ENCODE measurements around the gene COBLL1.
"Not testable (repeated sequence)": the region's sequence is repeated elsewhere in the genome, so short reads cannot be mapped to it uniquely, and the experiment has no call there.

The COBLL1 gene

DNA sequence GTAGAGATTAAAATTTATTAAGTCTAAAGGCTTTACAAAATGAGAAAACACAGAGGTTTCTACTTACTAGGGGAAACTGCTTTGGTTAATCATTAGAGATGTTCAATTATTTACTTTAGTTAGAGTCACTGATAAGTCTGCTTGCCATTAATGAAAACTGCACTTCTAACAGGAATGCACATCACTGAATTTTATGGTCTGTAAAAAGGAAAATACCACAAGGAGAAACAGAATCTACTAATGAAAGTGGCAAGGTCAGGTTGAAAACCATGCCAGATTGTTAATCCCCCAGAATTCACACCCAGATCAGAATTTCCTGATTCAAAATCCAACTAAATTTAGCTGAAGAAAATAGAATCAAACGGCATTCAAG, 129.9 kb downstream of the COBLL1 start:
- no peak for DNase-seq (ENCODE audit: low read depth, low spot score)

DNA sequence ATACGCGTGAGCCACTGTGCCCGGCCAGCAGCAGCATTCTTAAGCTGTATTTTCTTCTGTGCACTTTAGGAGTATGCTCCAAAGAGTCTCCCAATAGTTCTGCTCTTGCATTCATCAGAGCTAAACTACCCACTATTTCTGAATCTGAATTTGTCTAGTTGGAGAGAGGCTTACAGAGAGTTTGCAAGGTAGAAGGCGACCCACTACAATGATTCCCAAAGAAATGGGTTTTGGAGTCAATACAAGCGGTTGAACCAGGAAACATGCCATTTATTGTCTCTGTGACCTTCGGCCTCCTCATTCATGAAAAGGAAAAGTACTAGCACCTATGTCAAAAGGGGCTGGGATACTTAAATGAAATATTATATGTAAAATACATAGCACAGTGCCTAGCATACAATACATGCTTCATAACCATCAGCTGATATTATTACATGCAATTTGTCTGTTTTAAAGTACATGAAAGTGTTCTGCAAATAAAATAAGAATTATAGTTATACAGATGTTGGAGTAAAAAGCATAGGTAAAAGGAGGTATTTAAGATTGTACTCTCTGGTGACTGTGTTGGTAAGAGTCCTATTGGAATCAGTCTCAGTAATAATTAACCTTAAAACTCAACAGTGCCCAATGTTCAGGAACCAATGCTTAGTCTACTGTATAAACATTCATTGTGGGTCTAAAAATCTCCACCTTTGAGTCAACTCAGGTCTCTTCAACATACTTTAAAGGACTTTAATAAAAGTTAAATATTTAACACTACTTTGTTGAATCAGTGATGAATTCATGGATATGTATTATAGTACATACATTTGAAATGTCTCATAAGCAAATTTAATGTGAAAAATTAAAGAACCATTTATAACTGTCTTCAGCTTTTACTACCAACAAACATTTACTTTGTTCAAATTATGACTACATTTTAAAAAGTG, 130.5 kb downstream of the COBLL1 start:
- no peak for DNase-seq (ENCODE audit: low read depth, low spot score)

DNA sequence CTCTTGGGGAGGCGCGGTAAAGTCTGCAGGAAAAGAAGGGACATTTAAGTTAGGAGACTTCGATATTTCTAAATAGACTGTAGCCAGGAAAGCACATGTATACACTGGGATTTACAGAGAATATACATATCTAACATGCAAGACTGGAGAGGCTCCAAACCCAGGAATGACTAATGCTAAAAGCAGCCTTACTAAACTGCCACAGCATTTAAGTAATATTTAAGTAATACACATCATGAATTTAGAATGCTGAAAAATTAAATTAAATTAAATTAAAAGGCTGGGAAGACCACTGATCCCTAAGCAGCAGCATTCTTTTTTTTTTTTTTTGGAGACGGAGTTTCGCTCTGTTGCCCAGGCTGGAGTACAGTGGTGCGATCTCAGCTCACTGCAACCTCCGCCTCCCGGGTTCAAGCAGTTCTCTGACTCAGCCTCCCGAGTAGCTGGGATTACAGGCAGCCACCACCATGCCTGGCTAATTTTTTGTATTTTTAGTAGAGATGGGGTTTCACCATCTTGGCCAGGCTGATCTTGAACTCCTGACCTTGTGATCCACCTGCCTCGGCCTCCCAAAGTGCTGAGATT, 131.3 kb downstream of the COBLL1 start:
- not testable (repeated sequence) for DNase-seq (ENCODE audit: low read depth, low spot score)

GRCh38 chr2:164706522-164706921, 135.1 kb downstream of the COBLL1 start:
- no peak for DNase-seq (ENCODE audit: low read depth, low spot score)

GRCh38 chr2:164705412-164706167, 136.0 kb downstream of the COBLL1 start:
- no peak for DNase-seq (ENCODE audit: low read depth, low spot score)

DNA sequence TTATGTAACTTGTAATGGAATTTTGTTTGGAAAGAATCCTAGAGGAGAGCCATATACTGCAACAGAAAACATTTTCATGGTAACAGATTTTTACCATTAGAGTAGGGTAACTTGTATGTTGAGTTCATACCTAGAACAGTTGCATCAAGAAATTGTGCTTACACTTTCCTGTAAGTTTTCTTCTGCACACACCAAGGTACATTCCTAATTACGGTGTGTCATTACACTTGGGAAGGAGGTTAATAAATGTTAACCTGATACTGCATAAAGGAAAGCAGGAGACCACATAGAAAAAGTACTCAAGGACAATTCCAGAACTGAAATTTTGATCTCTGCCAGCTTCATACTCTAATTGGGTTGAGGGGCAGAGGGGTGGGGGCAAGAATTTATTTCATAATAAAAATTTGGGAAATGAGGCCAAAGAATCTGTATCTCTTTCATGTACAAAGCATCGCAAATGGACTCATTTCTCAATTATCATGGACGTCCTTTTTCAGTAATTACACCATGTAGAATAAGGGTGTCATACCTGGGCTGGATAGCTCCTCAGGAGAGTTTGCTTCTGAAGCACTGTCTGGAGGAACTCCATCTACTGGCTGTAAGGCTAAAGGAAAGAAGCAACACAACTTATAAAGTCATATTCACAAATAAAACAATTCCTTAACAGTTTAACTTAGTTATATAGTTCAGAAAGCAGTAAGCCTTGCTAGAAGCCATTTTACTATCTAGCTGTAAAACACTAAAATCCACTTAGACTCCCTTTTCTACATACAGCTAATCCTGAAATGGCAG, 137.5 kb downstream of the COBLL1 start:
- DNase-seq (ENCODE audit: low read depth, low spot score) = no peak

GRCh38 chr2:164701565-164701964, 140.1 kb downstream of the COBLL1 start:
- DNase-seq (ENCODE audit: low read depth, low spot score) = no peak

- DNase-seq (ENCODE audit: low read depth, low spot score) = no peak
Measured at GRCh38 chr2:164700390-164700789, 141.2 kb downstream of the COBLL1 start.

DNA sequence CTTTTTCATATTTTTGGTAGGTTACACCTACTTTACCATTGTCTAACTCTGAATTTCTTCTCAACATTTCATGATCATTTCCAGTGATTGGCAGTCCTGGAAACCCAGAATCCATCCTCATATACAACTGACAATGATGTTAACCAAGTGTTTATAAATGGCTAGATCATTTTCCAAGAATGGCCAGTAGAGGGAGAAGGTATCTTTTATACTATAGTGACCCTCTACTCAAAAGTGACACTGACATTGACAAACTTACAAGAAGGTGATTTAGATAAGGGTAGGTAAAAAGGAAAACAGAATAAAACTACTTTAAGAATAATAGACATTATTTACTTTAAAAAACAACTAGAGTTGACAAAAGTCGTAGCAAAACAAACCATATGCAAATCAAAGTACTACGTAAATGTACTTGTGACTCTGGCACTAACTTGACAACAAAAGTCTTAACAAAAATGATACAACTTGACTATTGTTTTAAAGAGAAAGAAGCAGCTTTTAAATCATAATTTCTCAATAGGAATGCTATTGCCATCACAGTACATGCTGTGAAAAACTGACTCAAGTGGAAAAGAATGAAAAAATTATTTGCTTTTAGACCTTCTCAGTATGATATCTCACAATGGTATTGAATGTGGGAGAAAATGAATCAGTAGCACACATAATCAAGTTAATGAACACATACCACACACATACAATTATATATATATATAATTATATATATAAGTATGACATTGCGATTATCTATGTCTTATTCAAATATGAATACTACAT, 143.7 kb downstream of the COBLL1 start:
- DNase-seq (ENCODE audit: low read depth, low spot score) = no peak

DNA sequence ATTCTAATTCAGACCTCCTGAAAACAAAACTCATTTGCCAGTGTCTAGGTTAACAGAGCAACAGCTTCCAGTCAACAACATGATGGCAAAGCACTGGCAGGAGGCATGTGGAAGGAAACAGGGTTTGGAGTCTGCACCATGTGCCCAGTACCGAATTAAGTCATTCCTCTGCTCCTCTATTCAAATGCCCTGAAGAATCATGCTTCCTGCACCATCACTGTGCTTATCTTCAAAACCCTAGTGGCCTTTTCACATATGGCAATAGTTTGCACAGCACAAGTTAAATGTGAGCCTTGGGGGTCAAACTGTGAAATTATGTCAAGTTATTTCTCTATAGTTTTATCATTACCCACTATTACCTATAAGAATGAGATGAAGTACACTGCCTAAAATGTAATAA, 145.0 kb downstream of the COBLL1 start:
- DNase-seq (ENCODE audit: low read depth, low spot score) = no peak

- peak; percentile 22 for DNase-seq (ENCODE audit: low read depth, low spot score)
Measured at GRCh38 chr2:164694275-164694695, 147.3 kb downstream of the COBLL1 start.

DNA sequence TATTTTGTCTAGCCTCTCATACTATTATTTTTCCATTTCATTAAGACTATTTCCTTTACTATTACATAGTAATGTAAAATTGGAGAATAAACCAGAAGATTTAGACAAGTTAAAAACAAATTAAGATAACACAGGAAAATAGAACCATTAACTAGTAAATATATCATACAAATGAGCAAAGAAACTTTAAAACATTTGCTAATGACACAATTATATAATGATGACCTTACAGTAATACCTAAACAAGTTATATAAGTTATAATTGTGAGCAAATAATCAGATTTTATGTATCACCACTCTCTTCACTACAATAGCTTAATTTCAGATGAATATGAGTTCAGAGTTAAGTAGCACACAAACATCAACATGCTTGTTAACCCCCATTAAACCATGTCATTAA, 147.8 kb downstream of the COBLL1 start:
- DNase-seq (ENCODE audit: low read depth, low spot score) = no peak

GRCh38 chr2:164693390-164693789, 148.2 kb downstream of the COBLL1 start:
- DNase-seq (ENCODE audit: low read depth, low spot score) = no peak

DNA sequence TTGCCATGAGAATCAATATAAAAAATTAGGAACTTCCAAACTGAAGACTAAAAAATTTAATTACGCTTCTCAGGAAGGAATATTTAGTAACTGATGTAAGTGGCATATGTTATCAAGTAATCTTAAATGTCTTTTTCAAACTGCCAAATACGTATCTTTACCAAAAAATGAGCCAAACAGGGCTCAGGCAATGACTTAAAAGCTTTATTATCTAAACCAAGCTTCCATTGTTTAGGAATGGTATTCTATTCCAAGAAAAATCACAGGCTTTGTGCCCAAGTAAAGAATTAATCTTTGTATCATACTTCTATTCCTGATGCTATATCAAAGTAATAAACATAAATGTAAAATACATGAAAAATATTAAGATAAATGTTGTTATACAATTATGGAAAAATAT, 148.7 kb downstream of the COBLL1 start:
- no peak for DNase-seq (ENCODE audit: low read depth, low spot score)

DNA sequence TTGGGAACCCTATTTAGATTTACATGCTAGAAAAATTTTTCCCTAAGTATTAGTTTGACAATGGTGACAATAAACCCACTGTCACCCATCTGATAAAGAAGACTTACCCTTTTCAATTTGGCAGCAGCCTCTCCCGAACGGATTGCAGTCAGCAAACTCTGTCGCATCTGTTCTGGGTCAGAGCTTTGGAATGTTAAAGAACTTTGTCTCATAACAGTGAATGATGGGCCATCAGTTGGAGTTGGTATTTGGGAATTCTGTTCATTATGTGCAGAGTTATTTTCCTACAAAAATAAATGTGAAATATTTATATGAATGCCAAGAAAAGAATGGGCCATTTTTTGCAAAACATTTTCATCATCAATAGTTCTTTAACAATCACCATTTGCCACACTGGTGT, 149.5 kb downstream of the COBLL1 start:
- DNase-seq (ENCODE audit: low read depth, low spot score) = no peak

DNA sequence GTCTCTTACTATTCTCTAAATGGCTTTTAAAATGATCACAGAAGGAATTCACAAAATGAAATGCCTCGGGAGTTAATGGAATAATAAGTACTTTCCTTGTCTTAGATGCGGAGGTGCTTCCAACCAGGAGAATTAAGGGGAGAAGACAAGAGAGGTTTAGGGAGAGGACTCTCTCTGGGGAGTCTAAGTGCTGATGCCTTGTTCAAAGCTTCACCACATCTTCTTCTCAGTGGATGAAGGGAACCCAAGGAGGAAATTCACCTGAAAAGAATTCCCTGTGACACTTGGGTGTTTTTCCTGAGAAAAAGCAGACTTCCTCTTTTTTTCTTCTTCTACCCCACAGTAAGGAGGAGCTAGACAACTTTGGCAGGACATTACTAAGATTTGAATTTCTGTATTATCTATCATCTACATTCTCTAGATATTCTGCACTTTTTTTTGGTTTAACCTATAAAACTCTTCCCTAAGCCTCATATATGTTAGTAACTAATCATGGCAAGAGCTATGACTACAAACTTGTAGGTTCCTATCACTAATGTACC, 150.2 kb downstream of the COBLL1 start:
- no peak for DNase-seq (ENCODE audit: low read depth, low spot score)

DNA sequence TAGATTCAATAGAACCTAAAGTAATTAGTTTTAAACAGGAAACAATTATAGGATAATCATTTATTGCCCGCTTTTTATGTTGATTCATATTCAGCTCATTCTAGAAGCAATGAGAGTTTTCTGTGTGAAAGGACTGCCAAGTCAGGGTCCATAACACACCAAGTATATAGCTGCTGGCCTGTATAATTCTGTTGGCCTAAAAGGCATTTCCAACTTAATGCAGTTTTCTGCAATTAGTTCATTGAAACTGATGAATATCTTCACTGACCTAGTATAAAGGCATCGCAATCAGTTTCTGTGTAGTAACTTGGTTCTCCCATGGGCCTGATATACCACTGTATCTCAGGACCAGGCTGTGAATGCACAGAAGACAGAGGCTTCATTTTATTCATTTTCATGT, 151.3 kb downstream of the COBLL1 start:
- no peak for DNase-seq (ENCODE audit: low read depth, low spot score)

GRCh38 chr2:164688896-164689419, 152.7 kb downstream of the COBLL1 start:
- no peak for DNase-seq (ENCODE audit: low read depth, low spot score)

GRCh38 chr2:164681009-164681408, 160.6 kb downstream of the COBLL1 start:
- DNase-seq (ENCODE audit: low read depth, low spot score) = no peak

DNA sequence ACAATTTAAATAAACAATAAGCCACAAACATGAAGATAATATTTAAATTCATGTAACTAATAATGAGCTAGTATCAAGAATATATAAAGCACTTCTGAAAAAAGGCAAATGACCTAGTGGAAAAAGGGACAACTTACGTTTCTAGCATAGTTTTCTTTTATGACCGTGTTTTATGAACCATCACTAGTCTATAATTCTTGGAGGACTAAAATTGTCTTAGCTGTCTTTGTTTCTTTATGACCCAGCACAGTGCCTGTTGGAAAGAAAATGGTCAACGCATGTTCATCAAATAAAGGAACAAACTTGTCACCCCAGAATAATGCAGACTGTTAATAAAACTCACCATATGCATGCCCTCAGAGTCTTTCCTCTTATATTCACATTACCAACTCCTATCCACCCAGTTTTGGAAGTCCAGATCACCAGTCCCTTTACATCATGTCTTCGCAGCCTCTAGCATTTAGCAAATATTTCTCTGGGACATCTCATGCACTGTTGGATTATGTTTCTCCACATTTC, 162.9 kb downstream of the COBLL1 start:
- DNase-seq (ENCODE audit: low read depth, low spot score) = no peak
